GM18508 (cell line): Measurements from ENCODE around the gene NSFL1C.
"Not testable (repeated sequence)": the region's sequence is repeated elsewhere in the genome, so short reads cannot be mapped to it uniquely, and the experiment has no call there.

Source experiments
- ATAC-seq: cut with Tn5 transposase; IDR thresholded peaks from one replicate; pipeline ENCODE4 v1.9.1; 2021; ENCODE audit warnings: moderate number of reproducible peaks; ENCODE audit not compliant: insufficient read depth, unreplicated experiment

NSFL1C gene

GRCh38 chr20:1427457-1428054, 39.1 kb downstream of the NSFL1C start:
- no peak for ATAC-seq

GRCh38 chr20:1426231-1426849, 40.3 kb downstream of the NSFL1C start:
- no peak for ATAC-seq

- no peak for ATAC-seq
Measured at GRCh38 chr20:1424336-1424735, 42.3 kb downstream of the NSFL1C start.

GRCh38 chr20:1423625-1424106, 43.0 kb downstream of the NSFL1C start:
- ATAC-seq: no peak

- ATAC-seq: no peak
Measured at GRCh38 chr20:1423206-1423605, 43.4 kb downstream of the NSFL1C start.

- no peak for ATAC-seq
Measured at GRCh38 chr20:1422753-1423152, 43.9 kb downstream of the NSFL1C start.

GRCh38 chr20:1420066-1420465, 46.6 kb downstream of the NSFL1C start:
- ATAC-seq: no peak

GRCh38 chr20:1418350-1418749, 48.3 kb downstream of the NSFL1C start:
- no peak for ATAC-seq

- no peak for ATAC-seq
Measured at GRCh38 chr20:1417790-1418189, 48.9 kb downstream of the NSFL1C start.

GRCh38 chr20:1417273-1417672, 49.4 kb downstream of the NSFL1C start:
- no peak for ATAC-seq

GRCh38 chr20:1415667-1416468, 50.8 kb downstream of the NSFL1C start:
- no peak for ATAC-seq

GRCh38 chr20:1414982-1415381, 51.7 kb downstream of the NSFL1C start:
- ATAC-seq: no peak

GRCh38 chr20:1405801-1406200, 60.8 kb downstream of the NSFL1C start:
- no peak for ATAC-seq

GRCh38 chr20:1403624-1404023, 63.0 kb downstream of the NSFL1C start:
- ATAC-seq: no peak

- no peak for ATAC-seq
Measured at GRCh38 chr20:1402149-1402548, 64.5 kb downstream of the NSFL1C start.

- ATAC-seq: no peak
Measured at GRCh38 chr20:1401451-1401907, 65.2 kb downstream of the NSFL1C start.

GRCh38 chr20:1399678-1400366, 66.8 kb downstream of the NSFL1C start:
- ATAC-seq: not testable (repeated sequence)

GRCh38 chr20:1398185-1398584, 68.5 kb downstream of the NSFL1C start:
- not testable (repeated sequence) for ATAC-seq

GRCh38 chr20:1397710-1398109, 68.9 kb downstream of the NSFL1C start:
- no peak for ATAC-seq

- no peak for ATAC-seq
Measured at GRCh38 chr20:1396702-1397101, 69.9 kb downstream of the NSFL1C start.

GRCh38 chr20:1396264-1396663, 70.4 kb downstream of the NSFL1C start:
- ATAC-seq: no peak
